ENCODE measurements around the gene CCDC28A. TPM values are rescaled to one million over a fixed set of nuclear protein-coding genes. Genes with fewer than 3 reads are reported as not detected.

Gene CCDC28A
- total RNA-seq, 4 donors from 2014 or later: 20.9 to 33.9 (median 24.8) TPM

- TF ChIP-seq CTCF (IDR thresholded peaks at IDR 0.05; ENCODE audit: low read depth): no peak
Observed at GRCh38 chr6:138796771-138797170, 23.2 kb downstream of the CCDC28A start.

GRCh38 chr6:138797806-138798446 lies 24.4 kb downstream of the CCDC28A start:
- no peak for TF ChIP-seq CTCF (IDR thresholded peaks at IDR 0.05; ENCODE audit: low read depth)

- no peak for TF ChIP-seq CTCF (IDR thresholded peaks at IDR 0.05; ENCODE audit: low read depth)
Observed at GRCh38 chr6:138800377-138801150, 27.0 kb downstream of the CCDC28A start.

- TF ChIP-seq CTCF (IDR thresholded peaks at IDR 0.05; ENCODE audit: low read depth): no peak
Observed at GRCh38 chr6:138803331-138803730, 29.8 kb downstream of the CCDC28A start.

GRCh38 chr6:138803861-138804260 lies 30.3 kb downstream of the CCDC28A start:
- TF ChIP-seq CTCF (IDR thresholded peaks at IDR 0.05; ENCODE audit: low read depth): no peak

- no peak for TF ChIP-seq CTCF (IDR thresholded peaks at IDR 0.05; ENCODE audit: low read depth)
Observed at GRCh38 chr6:138805016-138805765, 31.6 kb downstream of the CCDC28A start.

GRCh38 chr6:138806889-138807288 lies 33.3 kb downstream of the CCDC28A start:
- TF ChIP-seq CTCF (IDR thresholded peaks at IDR 0.05; ENCODE audit: low read depth): no peak
